Activated CD4-positive, alpha-beta T cell treated with anti-CD3 and anti-CD28 coated beads, Interleukin-2, amount 10 ng/mL, durations not matched to agents 7 days and 5 days (primary cell): ENCODE measurements around the gene SDC4. TPM values are rescaled to one million over a fixed set of nuclear protein-coding genes. Genes with fewer than 3 reads are reported as not detected.

Experiments used
- CTCF ChIA-PET: fragments of 350-600 bp; sonication (Branson Sonifier 250); formaldehyde crosslinking; loops from one replicate; lab custom pipeline; 2021; ENCODE audit warnings: antibody characterized with exemption; lab: Charles Lee
- POLR2A ChIA-PET: fragments of 350-600 bp; sonication (Branson Sonifier 250); formaldehyde crosslinking; loops from one replicate; lab custom pipeline; 2021; ENCODE audit warnings: antibody characterized with exemption; lab: Charles Lee
- DNase-seq: peaks from one replicate; pipeline ENCODE4 v3.0.0-alpha.2; 2020
- H3K27ac Mint-ChIP-seq: one replicate; pipeline ENCODE4 v1.8.0; 2021; ENCODE audit warnings: mild to moderate bottlenecking, moderate library complexity, mixed read lengths
- H3K27me3 Mint-ChIP-seq: one replicate; pipeline ENCODE4 v1.8.0; 2021; ENCODE audit warnings: mixed read lengths
- H3K36me3 Mint-ChIP-seq: one replicate; pipeline ENCODE4 v1.8.0; 2021; ENCODE audit warnings: low read depth, mixed read lengths
- H3K4me1 Mint-ChIP-seq: one replicate; pipeline ENCODE4 v1.8.0; 2021; ENCODE audit warnings: mixed read lengths
- H3K4me3 Mint-ChIP-seq: one replicate; pipeline ENCODE4 v1.8.0; 2021; ENCODE audit warnings: mild to moderate bottlenecking, moderate library complexity, mixed read lengths
- H3K9me3 Mint-ChIP-seq: one replicate; pipeline ENCODE4 v1.8.0; 2021; ENCODE audit warnings: mixed read lengths
- total RNA-seq, 2 experiments: library from RNA; stranded (reverse); gene quantifications; one replicate each; pipeline ENCODE4 v1.2.3, GENCODE V29; 2021

SDC4 gene
- total RNA-seq, 2 experiments from 2014 or later: 7.5 to 8.1 TPM

DNA sequence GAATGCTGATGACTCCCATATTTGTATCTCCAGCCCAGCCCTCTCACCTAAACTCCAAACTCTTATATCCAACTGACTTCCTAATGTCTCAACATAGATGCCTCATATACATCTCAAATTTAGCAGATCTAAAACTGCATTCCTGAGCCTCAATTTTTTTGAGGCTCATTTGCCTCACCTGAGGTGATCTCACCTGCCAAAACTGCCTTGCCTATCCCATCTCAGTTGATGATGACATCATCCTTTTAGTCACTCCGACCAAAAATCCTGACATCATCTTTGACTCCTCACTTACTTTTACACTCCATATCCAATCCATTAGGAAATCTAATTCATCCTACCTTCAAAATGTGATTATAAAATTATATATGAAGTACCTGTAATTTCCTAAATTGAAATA, 68.2 kb downstream of the SDC4 start:
- POLR2A ChIA-PET: no interaction called here
- CTCF ChIA-PET: interaction anchor here (0.8 to 2.1 kb wide), 2 partner anchors 11 to 14 kb away, joined by 3 to 9 read pairs; no protein-coding TSS in a partner anchor
- Mint-ChIP-seq H3K4me1 (peaks cover 2% of the 10 kb centered on the region), H3K4me3 (no peak overlapping the region), H3K27ac (no peak overlapping the region), H3K27me3 (peaks cover 28% of the 10 kb centered on the region), H3K9me3 (no peaks in the 10 kb centered on the region), H3K36me3 (no peaks in the 10 kb centered on the region)
- DNase-seq: no peak

DNA sequence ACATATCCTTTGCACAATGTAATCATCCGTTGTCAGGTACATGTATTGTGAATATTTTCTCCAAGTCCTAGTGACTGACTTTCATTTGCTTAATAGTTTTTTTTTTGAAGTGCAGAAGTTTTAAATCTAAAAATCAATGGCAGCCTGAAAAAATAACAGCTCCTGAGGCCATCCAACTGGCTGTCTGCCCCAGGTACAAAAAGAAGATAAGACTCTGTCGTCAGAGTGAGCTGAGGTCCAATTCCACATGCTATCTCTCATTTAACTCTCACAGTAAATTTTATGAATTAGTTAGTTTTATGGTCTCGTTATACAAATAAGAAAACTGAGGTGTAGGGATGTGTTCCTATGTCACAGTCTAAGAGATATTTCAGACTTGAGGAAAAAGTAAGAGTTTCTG, 72.9 kb downstream of the SDC4 start:
- no peak overlapping the region for H3K27ac Mint-ChIP-seq

More for the DNA sequence above, 72.9 kb downstream of the SDC4 start:
- ChIA-PET CTCF (no interaction called here), POLR2A (no interaction called here)
- H3K4me3 Mint-ChIP-seq: no peak overlapping the region
- DNase-seq: no peak
- H3K4me1 Mint-ChIP-seq: no peaks in the 10 kb centered on the region
- H3K36me3 Mint-ChIP-seq: no peaks in the 10 kb centered on the region
- H3K27me3 Mint-ChIP-seq: peaks cover 42% of the 10 kb centered on the region
- H3K9me3 Mint-ChIP-seq: no peaks in the 10 kb centered on the region

Other genes starting within 250 kb of the SDC4 start
- not detected for gene KCNS1, start 247.3 kb downstream of the SDC4 start, total RNA-seq
- not detected for gene WFDC5, start 233.2 kb downstream of the SDC4 start, total RNA-seq
- gene WFDC12, start 224.0 kb downstream of the SDC4 start, total RNA-seq: not detected
- not detected for gene PI3, start 173.5 kb downstream of the SDC4 start, total RNA-seq
- not detected for gene SEMG1, start 141.4 kb downstream of the SDC4 start, total RNA-seq
- gene SEMG2, start 127.1 kb downstream of the SDC4 start, total RNA-seq: not detected
- under 1 TPM in 1 of 2 experiments, not detected in 1; 0.37 TPM for gene SLPI, start 93.9 kb downstream of the SDC4 start, total RNA-seq
- gene RBPJL, start 41.6 kb downstream of the SDC4 start, total RNA-seq: not detected
- gene MATN4, start 40.1 kb downstream of the SDC4 start, total RNA-seq: under 1 TPM; 0.17 to 0.25 TPM
- 10 to 100 TPM; 23.9 to 25.6 TPM for gene SYS1, start 14.7 kb upstream of the SDC4 start, total RNA-seq
- not detected for gene TP53TG5, start 29.9 kb upstream of the SDC4 start, total RNA-seq
- 10 to 100 TPM in 1 of 2 experiments, 1 to 10 TPM in 1; 9.0 to 10.5 TPM for gene DBNDD2, start 59.9 kb upstream of the SDC4 start, total RNA-seq
- 10 to 100 TPM; 66.3 to 77.9 TPM for gene PIGT, start 67.7 kb upstream of the SDC4 start, total RNA-seq
- gene WFDC2, start 121.3 kb upstream of the SDC4 start, total RNA-seq: not detected
- gene SPINT3, start 167.2 kb upstream of the SDC4 start, total RNA-seq: not detected
- gene WFDC6, start 191.1 kb upstream of the SDC4 start, total RNA-seq: not detected
- gene EPPIN, start 199.0 kb upstream of the SDC4 start, total RNA-seq: not detected
- not detected for gene WFDC8, start 230.9 kb upstream of the SDC4 start, total RNA-seq